ENCODE data around the gene CTNNA3. TPM values are rescaled to one million over a fixed set of nuclear protein-coding genes. Genes with fewer than 3 reads are reported as not detected.

Gene CTNNA3
- total and polyA plus RNA-seq, 4 experiments from 2014 or later, result not detected

GRCh38 chr10:66513504-66513903 lies 1182.5 kb downstream of the CTNNA3 start:
- Mint-ChIP-seq H3K9me3 (peaks cover 0 to 8% (median 5%) of the 10 kb centered on the region in 8 donors), H3K36me3 (no peaks in the 10 kb centered on the region), H3K4me1 (no peaks in the 10 kb centered on the region), H3K27me3 (no peaks in the 10 kb centered on the region), H3K27ac (no peak overlapping the region), H3K4me3 (no peak overlapping the region)
- intact Hi-C loops (cut with micrococcal nuclease), result no loop called here
- no peaks in the 10 kb centered on the region for H3K9me3 ChIP-seq (ENCODE audit: control insufficient read depth in 1 of 2, low read length in 2 of 2)
- POLR2A ChIA-PET (ENCODE audit: partially characterized antibody), result no interaction called here
- H3K4me1 ChIP-seq (ENCODE audit: insufficient read depth, low read length), result no peaks in the 10 kb centered on the region
- CTCF ChIA-PET (ENCODE audit: partially characterized antibody), result no interaction called here
- no peaks in the 10 kb centered on the region for H3K27me3 ChIP-seq (ENCODE audit: insufficient read depth, low read length)
- no peak for DNase-seq
- H3K36me3 ChIP-seq (ENCODE audit: insufficient read depth, low read length), result no peaks in the 10 kb centered on the region
- no peak overlapping the region for H3K4me3 ChIP-seq (ENCODE audit: low read length in 2 of 2)
- no peak overlapping the region for H3K27ac ChIP-seq (ENCODE audit: low read depth, low read length)

- no peaks in the 10 kb centered on the region for H3K4me1 Mint-ChIP-seq
- no peak for DNase-seq
- H3K27ac Mint-ChIP-seq, result no peak overlapping the region
- ChIA-PET POLR2A (ENCODE audit: partially characterized antibody) (no interaction called here), CTCF (ENCODE audit: partially characterized antibody) (no interaction called here)
- Histone ChIP-seq H3K36me3 (ENCODE audit: insufficient read depth, low read length) (no peaks in the 10 kb centered on the region), H3K4me3 (ENCODE audit: low read length in 2 of 2) (no peak overlapping the region), H3K4me1 (ENCODE audit: insufficient read depth, low read length) (no peaks in the 10 kb centered on the region), H3K9me3 (ENCODE audit: control insufficient read depth in 1 of 2, low read length in 2 of 2) (no peaks in the 10 kb centered on the region), H3K27me3 (ENCODE audit: insufficient read depth, low read length) (no peaks in the 10 kb centered on the region), H3K27ac (ENCODE audit: low read depth, low read length) (no peak overlapping the region)
- intact Hi-C loops (cut with micrococcal nuclease), result no loop called here
- H3K9me3 Mint-ChIP-seq, result peaks cover 0 to 6% (median 2%) of the 10 kb centered on the region in 8 donors
- no peak overlapping the region for H3K4me3 Mint-ChIP-seq
- H3K27me3 Mint-ChIP-seq, result no peaks in the 10 kb centered on the region
- no peaks in the 10 kb centered on the region for H3K36me3 Mint-ChIP-seq
Observed at GRCh38 chr10:66505003-66505657, 1190.9 kb downstream of the CTNNA3 start.

- no peaks in the 10 kb centered on the region for H3K4me1 Mint-ChIP-seq
- ChIA-PET CTCF (ENCODE audit: partially characterized antibody) (no interaction called here), POLR2A (ENCODE audit: partially characterized antibody) (no interaction called here)
- H3K36me3 ChIP-seq (ENCODE audit: insufficient read depth, low read length), result no peaks in the 10 kb centered on the region
- no peaks in the 10 kb centered on the region for H3K36me3 Mint-ChIP-seq
- intact Hi-C loops (cut with micrococcal nuclease), result no loop called here
- no peak overlapping the region for H3K27ac Mint-ChIP-seq
- H3K9me3 ChIP-seq (ENCODE audit: control insufficient read depth in 1 of 2, low read length in 2 of 2), result no peaks in the 10 kb centered on the region
- no peak overlapping the region for H3K27ac ChIP-seq (ENCODE audit: low read depth, low read length)
- no peak overlapping the region for H3K4me3 Mint-ChIP-seq
- no peaks in the 10 kb centered on the region for H3K27me3 Mint-ChIP-seq
- peaks cover 0 to 6% (median 1%) of the 10 kb centered on the region in 8 donors for H3K9me3 Mint-ChIP-seq
- no peak for DNase-seq
- no peaks in the 10 kb centered on the region for H3K27me3 ChIP-seq (ENCODE audit: insufficient read depth, low read length)
- no peaks in the 10 kb centered on the region for H3K4me1 ChIP-seq (ENCODE audit: insufficient read depth, low read length)
- no peak overlapping the region for H3K4me3 ChIP-seq (ENCODE audit: low read length in 2 of 2)
Observed at GRCh38 chr10:66501356-66501755, 1194.6 kb downstream of the CTNNA3 start.

- CTCF ChIA-PET (ENCODE audit: partially characterized antibody), result no interaction called here
Observed at GRCh38 chr10:66483966-66484365, 1212.0 kb downstream of the CTNNA3 start.

GRCh38 chr10:66472156-66472555 lies 1223.8 kb downstream of the CTNNA3 start:
- no peak overlapping the region for H3K4me3 Mint-ChIP-seq
- Histone ChIP-seq H3K36me3 (ENCODE audit: insufficient read depth, low read length) (no peaks in the 10 kb centered on the region), H3K9me3 (ENCODE audit: control insufficient read depth in 1 of 2, low read length in 2 of 2) (no peaks in the 10 kb centered on the region), H3K27me3 (ENCODE audit: insufficient read depth, low read length) (no peaks in the 10 kb centered on the region), H3K27ac (ENCODE audit: low read depth, low read length) (no peak overlapping the region), H3K4me1 (ENCODE audit: insufficient read depth, low read length) (no peaks in the 10 kb centered on the region), H3K4me3 (ENCODE audit: low read length in 2 of 2) (no peak overlapping the region)
- H3K4me1 Mint-ChIP-seq, result no peaks in the 10 kb centered on the region
- no peak overlapping the region for H3K27ac Mint-ChIP-seq
- intact Hi-C loops (cut with micrococcal nuclease), result no loop called here
- no peaks in the 10 kb centered on the region for H3K27me3 Mint-ChIP-seq
- CTCF ChIA-PET (ENCODE audit: partially characterized antibody), result no interaction called here
- H3K36me3 Mint-ChIP-seq, result no peaks in the 10 kb centered on the region
- H3K9me3 Mint-ChIP-seq, result peaks cover 0 to 11% (median 4%) of the 10 kb centered on the region in 8 donors
- no peak for DNase-seq
- POLR2A ChIA-PET (ENCODE audit: partially characterized antibody), result no interaction called here

More at GRCh38 chr10:66483966-66484365, 1212.0 kb downstream of the CTNNA3 start:
- DNase-seq, result no peak
- H3K4me3 Mint-ChIP-seq, result no peak overlapping the region
- intact Hi-C loops (cut with micrococcal nuclease), result no loop called here
- H3K4me3 ChIP-seq (ENCODE audit: low read length in 2 of 2), result no peak overlapping the region
- no peaks in the 10 kb centered on the region for H3K27me3 Mint-ChIP-seq
- no peaks in the 10 kb centered on the region for H3K4me1 Mint-ChIP-seq
- H3K36me3 Mint-ChIP-seq, result no peaks in the 10 kb centered on the region
- POLR2A ChIA-PET (ENCODE audit: partially characterized antibody), result no interaction called here
- no peak overlapping the region for H3K27ac Mint-ChIP-seq
- peaks cover 0 to 9% (median 3%) of the 10 kb centered on the region in 8 donors for H3K9me3 Mint-ChIP-seq
- no peaks in the 10 kb centered on the region for H3K9me3 ChIP-seq (ENCODE audit: control insufficient read depth in 1 of 2, low read length in 2 of 2)
- H3K36me3 ChIP-seq (ENCODE audit: insufficient read depth, low read length), result no peaks in the 10 kb centered on the region
- no peak overlapping the region for H3K27ac ChIP-seq (ENCODE audit: low read depth, low read length)
- no peaks in the 10 kb centered on the region for H3K4me1 ChIP-seq (ENCODE audit: insufficient read depth, low read length)
- no peaks in the 10 kb centered on the region for H3K27me3 ChIP-seq (ENCODE audit: insufficient read depth, low read length)

- ChIA-PET CTCF (ENCODE audit: partially characterized antibody) (no interaction called here), POLR2A (ENCODE audit: partially characterized antibody) (no interaction called here)
- H3K4me1 Mint-ChIP-seq, result no peaks in the 10 kb centered on the region
- Histone ChIP-seq H3K9me3 (ENCODE audit: control insufficient read depth in 1 of 2, low read length in 2 of 2) (no peaks in the 10 kb centered on the region), H3K4me1 (ENCODE audit: insufficient read depth, low read length) (no peaks in the 10 kb centered on the region), H3K27ac (ENCODE audit: low read depth, low read length) (no peak overlapping the region), H3K4me3 (ENCODE audit: low read length in 2 of 2) (no peak overlapping the region), H3K36me3 (ENCODE audit: insufficient read depth, low read length) (no peaks in the 10 kb centered on the region), H3K27me3 (ENCODE audit: insufficient read depth, low read length) (no peaks in the 10 kb centered on the region)
- no peaks in the 10 kb centered on the region for H3K36me3 Mint-ChIP-seq
- no peak overlapping the region for H3K4me3 Mint-ChIP-seq
- H3K27ac Mint-ChIP-seq, result no peak overlapping the region
- H3K27me3 Mint-ChIP-seq, result no peaks in the 10 kb centered on the region
- intact Hi-C loops (cut with micrococcal nuclease), result no loop called here
- H3K9me3 Mint-ChIP-seq, result peaks cover 0 to 13% (median 4%) of the 10 kb centered on the region in 8 donors
- DNase-seq, result no peak
Observed at GRCh38 chr10:66467042-66467441, 1229.0 kb downstream of the CTNNA3 start.

- H3K27me3 Mint-ChIP-seq, result no peaks in the 10 kb centered on the region
- Histone ChIP-seq H3K36me3 (ENCODE audit: insufficient read depth, low read length) (no peaks in the 10 kb centered on the region), H3K27me3 (ENCODE audit: insufficient read depth, low read length) (no peaks in the 10 kb centered on the region), H3K4me1 (ENCODE audit: insufficient read depth, low read length) (no peaks in the 10 kb centered on the region), H3K27ac (ENCODE audit: low read depth, low read length) (no peak overlapping the region), H3K9me3 (ENCODE audit: control insufficient read depth in 1 of 2, low read length in 2 of 2) (no peaks in the 10 kb centered on the region), H3K4me3 (ENCODE audit: low read length in 2 of 2) (no peak overlapping the region)
- H3K4me3 Mint-ChIP-seq, result no peak overlapping the region
- H3K9me3 Mint-ChIP-seq, result peaks cover 0 to 13% (median 4%) of the 10 kb centered on the region in 8 donors
- no peak for DNase-seq
- H3K4me1 Mint-ChIP-seq, result no peaks in the 10 kb centered on the region
- no peaks in the 10 kb centered on the region for H3K36me3 Mint-ChIP-seq
- H3K27ac Mint-ChIP-seq, result no peak overlapping the region
- intact Hi-C loops (cut with micrococcal nuclease), result no loop called here
- POLR2A ChIA-PET (ENCODE audit: partially characterized antibody), result no interaction called here
- CTCF ChIA-PET (ENCODE audit: partially characterized antibody), result no interaction called here
Observed at GRCh38 chr10:66466622-66467021, 1229.4 kb downstream of the CTNNA3 start.

- CTCF ChIA-PET (ENCODE audit: partially characterized antibody), result no interaction called here
- DNase-seq, result no peak
- no peaks in the 10 kb centered on the region for H3K27me3 ChIP-seq (ENCODE audit: insufficient read depth, low read length)
- Mint-ChIP-seq H3K36me3 (no peaks in the 10 kb centered on the region), H3K27ac (no peak overlapping the region), H3K4me1 (no peaks in the 10 kb centered on the region), H3K27me3 (no peaks in the 10 kb centered on the region), H3K4me3 (no peak overlapping the region), H3K9me3 (peaks cover 0 to 14% (median 6%) of the 10 kb centered on the region in 8 donors)
- POLR2A ChIA-PET (ENCODE audit: partially characterized antibody), result no interaction called here
- no peaks in the 10 kb centered on the region for H3K4me1 ChIP-seq (ENCODE audit: insufficient read depth, low read length)
- H3K9me3 ChIP-seq (ENCODE audit: control insufficient read depth in 1 of 2, low read length in 2 of 2), result no peaks in the 10 kb centered on the region
- H3K27ac ChIP-seq (ENCODE audit: low read depth, low read length), result no peak overlapping the region
- no peaks in the 10 kb centered on the region for H3K36me3 ChIP-seq (ENCODE audit: insufficient read depth, low read length)
- H3K4me3 ChIP-seq (ENCODE audit: low read length in 2 of 2), result no peak overlapping the region
- intact Hi-C loops (cut with micrococcal nuclease), result no loop called here
Observed at GRCh38 chr10:66463611-66464010, 1232.4 kb downstream of the CTNNA3 start.
